ENCODE measurements around the gene CKS1B. TPM values are rescaled to one million over a fixed set of nuclear protein-coding genes. Genes with fewer than 3 reads are reported as not detected.

Gene CKS1B
- total RNA-seq, 1 experiment from 2014 or later: 258 TPM

GRCh38 chr1:155018617-155019348 is 44.3 kb downstream of the CKS1B start:
- POLR2A ChIA-PET: interaction anchor here (1.5 to 2.0 kb wide), 3 partner anchors 25 to 48 kb away, joined by 3 to 14 read pairs (median 3); partner anchors contain the start of genes LENEP and SHC1
- TF ChIP-seq RELA (CRISPR knock-in tag; IDR thresholded peaks at IDR 0.05; ENCODE audit: borderline replicate concordance) (no peak), GRHL2 (CRISPR knock-in tag; IDR thresholded peaks at IDR 0.05; ENCODE audit: insufficient replicate concordance, severe bottlenecking) (no peak), RORB (CRISPR knock-in tag; IDR thresholded peaks at IDR 0.05) (no peak), IRF1 (CRISPR knock-in tag; IDR thresholded peaks at IDR 0.05) (no peak), E2F5 (CRISPR knock-in tag; IDR thresholded peaks at IDR 0.05) (no peak), MXD4 (CRISPR knock-in tag; IDR thresholded peaks at IDR 0.05; ENCODE audit: borderline replicate concordance) (no peak), ELF4 (CRISPR knock-in tag; IDR thresholded peaks at IDR 0.05; ENCODE audit: low read depth) (no peak), OVOL2 (CRISPR knock-in tag; IDR thresholded peaks at IDR 0.05; ENCODE audit: borderline replicate concordance) (no peak), MAX (CRISPR knock-in tag; IDR thresholded peaks at IDR 0.05) (no peak)

GRCh38 chr1:155019377-155020245 is 45.1 kb downstream of the CKS1B start:
- H3K27me3 Mint-ChIP-seq (ENCODE audit: low read depth): peaks cover 4% of the 10 kb centered on the region; the same call in 1 of the 2 replicates
- no peak overlapping the region for H3K27ac Mint-ChIP-seq
- H3K36me3 Mint-ChIP-seq: peaks cover 3% of the 10 kb centered on the region; the same call in 1 of the 2 replicates
- ATAC-seq: no peak
- DNase-seq (ENCODE audit: low spot score): no peak
- TF ChIP-seq HMGXB4 (CRISPR knock-in tag; IDR thresholded peaks at IDR 0.05) (no peak), TEAD1 (CRISPR knock-in tag; IDR thresholded peaks at IDR 0.05) (no peak)
- ChIA-PET POLR2A (interaction anchor here (1.6 kb wide), 1 partner anchor 25 kb away, joined by 3 read pairs; no protein-coding TSS in a partner anchor), CTCF (interaction anchor here (1.2 to 4.9 kb wide), 12 partner anchors 13 to 72 kb away, joined by 3 to 49 read pairs (median 10); partner anchors contain the start of genes ADAM15, SHC1 and ZBTB7B)
- H3K4me1 Mint-ChIP-seq: peaks cover 32% of the 10 kb centered on the region
- H3K4me3 Mint-ChIP-seq: no peak overlapping the region
- no peaks in the 10 kb centered on the region for H3K9me3 Mint-ChIP-seq

More at GRCh38 chr1:155018617-155019348, 44.3 kb downstream of the CKS1B start:
- DNase-seq (ENCODE audit: low spot score) (no peak), ATAC-seq (no peak)
- Mint-ChIP-seq H3K27ac (no peak overlapping the region), H3K36me3 (peaks cover 3% of the 10 kb centered on the region; the same call in 1 of the 2 replicates), H3K9me3 (no peaks in the 10 kb centered on the region), H3K27me3 (ENCODE audit: low read depth) (peaks cover 4% of the 10 kb centered on the region; the same call in 1 of the 2 replicates), H3K4me1 (peaks cover 34% of the 10 kb centered on the region), H3K4me3 (no peak overlapping the region)
- CTCF ChIA-PET: interaction anchor here (1.0 to 4.9 kb wide), 16 partner anchors 12 to 208 kb away, joined by 3 to 49 read pairs (median 10); partner anchors contain the start of genes ADAM15, LENEP, PBXIP1 and SHC1

DNA sequence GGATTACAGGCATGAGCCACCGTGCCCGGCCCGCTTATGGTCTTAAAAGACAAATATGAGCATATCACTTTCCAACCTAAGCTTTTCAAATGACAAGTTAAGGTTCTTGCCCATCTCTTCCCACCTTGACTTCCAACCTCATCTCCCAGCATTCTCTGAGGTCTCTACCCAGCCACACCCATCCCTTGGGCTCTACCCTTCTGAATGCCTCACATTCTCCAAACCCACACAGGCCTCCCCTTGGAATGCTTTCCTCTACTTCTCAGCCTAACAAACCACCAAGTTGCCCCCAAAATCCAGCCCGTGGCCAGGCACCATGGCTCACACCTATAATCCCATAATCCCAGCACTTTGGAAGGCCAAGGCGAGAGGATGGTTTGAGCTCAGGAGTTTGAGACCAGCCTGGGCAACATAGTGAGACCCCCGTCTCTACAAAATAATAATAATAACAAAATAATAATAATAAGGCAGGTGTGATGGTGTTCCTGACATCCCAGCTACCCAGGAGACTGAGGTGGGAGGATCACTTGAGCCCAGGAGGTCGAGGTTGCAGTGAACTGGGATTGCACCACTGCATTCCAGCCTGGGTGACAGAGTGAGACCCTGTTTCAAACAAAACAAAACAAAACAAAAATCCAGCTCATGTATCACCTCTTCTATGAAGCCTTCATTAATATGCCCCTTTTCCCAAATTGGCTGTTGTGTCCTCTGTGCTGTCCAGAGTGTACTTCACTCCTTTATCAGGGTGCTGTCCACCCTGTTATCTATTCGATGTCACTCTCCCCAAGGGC is 47.9 kb downstream of the CKS1B start:
- Mint-ChIP-seq H3K36me3 (no peaks in the 10 kb centered on the region), H3K27ac (no peak overlapping the region), H3K4me3 (no peak overlapping the region), H3K27me3 (ENCODE audit: low read depth) (peaks cover 4% of the 10 kb centered on the region; the same call in 1 of the 2 replicates), H3K4me1 (peaks cover 24% of the 10 kb centered on the region), H3K9me3 (no peaks in the 10 kb centered on the region)
- DNase-seq (ENCODE audit: low spot score) (no peak), ATAC-seq (no peak)
- POLR2A ChIA-PET: interaction anchor here (0.7 kb wide), 1 partner anchor 21 kb away, joined by 3 read pairs; no protein-coding TSS in a partner anchor
- CTCF ChIA-PET: interaction anchor here (0.8 to 3.6 kb wide), 10 partner anchors 23 to 151 kb away, joined by 3 to 17 read pairs (median 5); partner anchors contain the start of genes ADAM15, KRTCAP2, LENEP and SHC1
- no peak for TF ChIP-seq ZBTB43 (CRISPR knock-in tag; IDR thresholded peaks at IDR 0.05)
- TF ChIP-seq ZNF425 (CRISPR knock-in tag; conservative IDR thresholded peaks at IDR 0.05): no peak
- TF ChIP-seq E2F4 (CRISPR knock-in tag; IDR thresholded peaks at IDR 0.05; ENCODE audit: borderline replicate concordance, low read depth): no peak
- TF ChIP-seq MYBL2 (CRISPR knock-in tag; IDR thresholded peaks at IDR 0.05): no peak
